Natural killer cell (primary cell): ENCODE measurements around the gene UNC13D. TPM values are rescaled to one million over a fixed set of nuclear protein-coding genes. Genes with fewer than 3 reads are reported as not detected.
"Not testable (repeated sequence)": the region's sequence is repeated elsewhere in the genome, so short reads cannot be mapped to it uniquely, and the experiment has no call there.

Experiments used
- ATAC-seq, 3 donors: fragments of 150-1000 bp in 2 of 3; fragments of 200-7000 bp in 1 of 3; cut with Tn5 transposase; 1 replicate in 1 of 3; 2 replicates in 2 of 3; pipeline ENCODE4 v1.10.0; 2021; ENCODE audit warnings: mild to moderate bottlenecking in 2 of 3, moderate library complexity in 2 of 3
- DNase-seq, 2 donors: peaks; one replicate each; pipeline versions ENCODE4 v3.0.0 to v3.0.0-alpha.2; 2013 to 2021; ENCODE audit warnings: mixed read lengths in 1 of 2
- H3K27ac ChIP-seq: one replicate; pipeline ENCODE4 v1.5.1; 2013; ENCODE audit warnings: mild to moderate bottlenecking, low read length
- H3K27me3 ChIP-seq: one replicate; pipeline ENCODE4 v1.6.1; 2013; ENCODE audit warnings: low read length; ENCODE audit not compliant: control insufficient read depth, insufficient read depth
- H3K36me3 ChIP-seq: one replicate; pipeline ENCODE4 v1.6.1; 2013; ENCODE audit warnings: low read length; ENCODE audit not compliant: control insufficient read depth, insufficient read depth
- H3K4me1 ChIP-seq: one replicate; pipeline ENCODE4 v1.6.1; 2013; ENCODE audit warnings: low read length; ENCODE audit not compliant: control insufficient read depth, insufficient read depth
- H3K4me3 ChIP-seq: one replicate; pipeline ENCODE4 v1.5.1; 2013; ENCODE audit warnings: low read length
- H3K9me3 ChIP-seq: one replicate; pipeline ENCODE4 v1.6.1; 2013; ENCODE audit warnings: low read length; ENCODE audit not compliant: control insufficient read depth, insufficient read depth
- H3K27ac Mint-ChIP-seq, 2 donors: one replicate each; pipeline ENCODE4 v1.8.0; 2022; ENCODE audit warnings: mild to moderate bottlenecking in 2 of 2, mixed read lengths in 2 of 2, moderate library complexity in 1 of 2
- H3K27me3 Mint-ChIP-seq, 2 donors: one replicate each; pipeline ENCODE4 v1.8.0; 2022; ENCODE audit warnings: low read depth in 2 of 2, mixed read lengths in 2 of 2
- H3K36me3 Mint-ChIP-seq: one replicate; pipeline ENCODE4 v1.8.0; 2022; ENCODE audit warnings: mixed read lengths
- H3K4me1 Mint-ChIP-seq, 2 donors: one replicate each; pipeline ENCODE4 v1.8.0; 2022; ENCODE audit warnings: mixed read lengths in 2 of 2
- H3K4me3 Mint-ChIP-seq: one replicate; pipeline ENCODE4 v1.8.0; 2022; ENCODE audit warnings: mild to moderate bottlenecking, moderate library complexity, mixed read lengths
- H3K9me3 Mint-ChIP-seq, 2 donors: one replicate each; pipeline ENCODE4 v1.8.0; 2022; ENCODE audit warnings: mixed read lengths in 2 of 2
- CTCF ChIP-seq: fragments of 200-600 bp; IDR thresholded peaks from one replicate; pipeline ENCODE4 v1.8.0; 2022; ENCODE audit warnings: antibody characterized with exemption
- WGBS: methylation state at CpG from one replicate; pipeline ENCODE4 v1.1.7; 2013; ENCODE audit warnings: missing lambda C conversion rate; ENCODE audit not compliant: insufficient coverage; 5-methylcytosine and 5-hydroxymethylcytosine counted together
- intact Hi-C: fragments of 100-400 bp; cut with micrococcal nuclease; formaldehyde crosslinking; loops from one replicate; pipeline ENCODE4 v1.14.2; 2022
- total RNA-seq, 4 donors: library from RNA; stranded (reverse); fragments of 120-200 nt in 1 of 4; gene quantifications; one replicate each; pipeline versions ENCODE4 v1.2.3 to v1.2.4, GENCODE V29; 2013 to 2022

The UNC13D gene
- total RNA-seq, 3 donors from 2014 or later (not counting 1 experiment from before 2014, with no cell fraction given): 269 to 279 (median 277) TPM

GRCh38 chr17:75854101-75854748 is 10.0 kb upstream of the UNC13D start:
- H3K4me3 ChIP-seq: peak overlapping the region; percentile 96
- Mint-ChIP-seq H3K9me3 (no peaks in the 10 kb centered on the region), H3K36me3 (no peaks in the 10 kb centered on the region), H3K4me1 (peaks cover 7 to 26% of the 10 kb centered on the region in 2 donors), H3K4me3 (no peak overlapping the region), H3K27ac (no peak overlapping the region), H3K27me3 (no peaks in the 10 kb centered on the region)
- DNase-seq (no peak), ATAC-seq (no peak)
- WGBS: 47% methylated on average over 6 of the region's 7 CpGs
- peaks cover 35% of the 10 kb centered on the region for H3K4me1 ChIP-seq
- no peaks in the 10 kb centered on the region for H3K27me3 ChIP-seq
- intact Hi-C loops: loop anchor here (2.0 kb wide), 1 partner anchor 51 kb away; the partner anchor contains the start of gene MRPL38
- H3K9me3 ChIP-seq: no peaks in the 10 kb centered on the region
- peaks cover 20% of the 10 kb centered on the region for H3K36me3 ChIP-seq
- H3K27ac ChIP-seq: peak overlapping the region; percentile 96
- no peak for TF ChIP-seq CTCF

- peak overlapping the region; percentile 62 for H3K4me3 Mint-ChIP-seq
- no peaks in the 10 kb centered on the region for H3K9me3 Mint-ChIP-seq
- H3K9me3 ChIP-seq: no peaks in the 10 kb centered on the region
- H3K27ac Mint-ChIP-seq: no peak overlapping the region
- no peak for TF ChIP-seq CTCF
- WGBS: 97% methylated on average over 6 of the region's 7 CpGs
- no peak for ATAC-seq
- H3K27ac ChIP-seq: no peak overlapping the region
- H3K4me1 Mint-ChIP-seq: peaks cover 8 to 23% of the 10 kb centered on the region in 2 donors
- DNase-seq: no peak
- no peaks in the 10 kb centered on the region for H3K27me3 Mint-ChIP-seq
- intact Hi-C loops: no loop called here
- peaks cover 27% of the 10 kb centered on the region for H3K36me3 ChIP-seq
- no peak overlapping the region for H3K4me3 ChIP-seq
- no peaks in the 10 kb centered on the region for H3K27me3 ChIP-seq
- peaks cover 33% of the 10 kb centered on the region for H3K4me1 ChIP-seq
- no peaks in the 10 kb centered on the region for H3K36me3 Mint-ChIP-seq
These were observed 9.2 kb upstream of the UNC13D start for GRCh38 chr17:75853433-75853832.

GRCh38 chr17:75851693-75851991 is 7.4 kb upstream of the UNC13D start:
- H3K27ac ChIP-seq, DNase-seq, ATAC-seq, H3K9me3 Mint-ChIP-seq, H3K27me3 ChIP-seq, H3K27ac Mint-ChIP-seq, H3K9me3 ChIP-seq, intact Hi-C loops, H3K27me3 Mint-ChIP-seq, H3K4me3 Mint-ChIP-seq, H3K4me3 ChIP-seq, H3K36me3 Mint-ChIP-seq: not testable (repeated sequence)
- H3K36me3 ChIP-seq: peaks cover 45% of the 10 kb centered on the region
- WGBS: 96% methylated on average over 15 of the region's 15 CpGs
- H3K4me1 ChIP-seq: peaks cover 25% of the 10 kb centered on the region
- H3K4me1 Mint-ChIP-seq: peaks cover 10 to 24% of the 10 kb centered on the region in 2 donors

- intact Hi-C loops: no loop called here
- Histone ChIP-seq H3K27me3 (no peaks in the 10 kb centered on the region), H3K27ac (no peak overlapping the region), H3K36me3 (peaks cover 50% of the 10 kb centered on the region), H3K4me3 (no peak overlapping the region), H3K9me3 (no peaks in the 10 kb centered on the region), H3K4me1 (peaks cover 21% of the 10 kb centered on the region)
- H3K27ac Mint-ChIP-seq: no peak overlapping the region
- no peak for DNase-seq
- no peak for ATAC-seq
- WGBS: 98% methylated on average over 12 of the region's 12 CpGs
- TF ChIP-seq CTCF: no peak
- no peaks in the 10 kb centered on the region for H3K27me3 Mint-ChIP-seq
- no peaks in the 10 kb centered on the region for H3K9me3 Mint-ChIP-seq
- H3K36me3 Mint-ChIP-seq: no peaks in the 10 kb centered on the region
- H3K4me3 Mint-ChIP-seq: no peak overlapping the region
- peaks cover 5 to 18% of the 10 kb centered on the region in 2 donors for H3K4me1 Mint-ChIP-seq
These were observed 6.9 kb upstream of the UNC13D start for GRCh38 chr17:75850928-75851692.
